Thyroid gland (tissue), 4 donors: Measurements from ENCODE around the gene CGB2. TPM values are rescaled to one million over a fixed set of nuclear protein-coding genes. Genes with fewer than 3 reads are reported as not detected.

Source experiments
- DNase-seq, 2 donors: peaks; one replicate each; pipeline ENCODE4 v3.0.0-alpha.2; 2019
- H3K27ac ChIP-seq, 3 donors: fragments of 200-600 bp; sonication (generic); 1 replicate in 2 of 3; 2 replicates in 1 of 3; pipeline ENCODE4 v1.5.1; 2016 to 2019; ENCODE audit warnings: mild to moderate bottlenecking in 1 of 3, moderate library complexity in 1 of 3
- H3K27me3 ChIP-seq: fragments of 200-600 bp; sonication (generic); one replicate; pipeline ENCODE4 v1.5.1; 2019
- H3K36me3 ChIP-seq, 2 donors: fragments of 200-600 bp; sonication (generic); one replicate each; pipeline ENCODE4 v1.5.1; 2016 to 2019
- H3K4me1 ChIP-seq, 2 donors: fragments of 200-600 bp; sonication (generic); one replicate each; pipeline ENCODE4 v1.5.1; 2017 to 2019
- H3K4me3 ChIP-seq, 3 donors: fragments of 200-600 bp; sonication (generic); replicated peaks in 1 of 3; 1 replicate in 2 of 3; 2 replicates in 1 of 3; pipeline ENCODE4 v1.5.1; 2016; ENCODE audit warnings: mild to moderate bottlenecking in 1 of 3
- H3K9me3 ChIP-seq: fragments of 200-600 bp; sonication (generic); one replicate; pipeline ENCODE4 v1.5.1; 2017
- POLR2A ChIP-seq, 2 donors: fragments of 450-650 bp; IDR thresholded peaks; one replicate each; pipeline ENCODE4 v1.6.1; 2017; ENCODE audit warnings: antibody characterized with exemption in 2 of 2, mild to moderate bottlenecking in 2 of 2, moderate library complexity in 1 of 2
- WGBS, 2 donors: methylation state at CpG; one replicate each; pipeline ENCODE4 v1.1.5; 2017; 5-methylcytosine and 5-hydroxymethylcytosine counted together
- intact Hi-C: fragments of 100-400 bp; cut with DNase I; formaldehyde crosslinking; loops from one replicate; pipeline ENCODE4 v1.15.1; 2023
- total RNA-seq, 4 donors: library from RNA; depleted of rRNA; stranded (reverse); fragments of >200 nt; gene quantifications; one replicate each; pipeline ENCODE4 v1.2.3, GENCODE V29; 2016
- TF ChIP-seq, protein P1 (sequence below), 6 experiments: fragments of 200-600 bp in 3 of 6; fragments of 450-650 bp in 3 of 6; sonication (generic) in 3 of 6; IDR thresholded peaks; one replicate each; pipeline ENCODE4 v1.5.1; 2016 to 2019; ENCODE audit warnings: antibody characterized with exemption in 6 of 6, mild to moderate bottlenecking in 2 of 6, inconsistent platforms in 1 of 6, moderate library complexity in 1 of 6

CGB2 gene
- total RNA-seq, 4 donors from 2014 or later: not detected

DNA sequence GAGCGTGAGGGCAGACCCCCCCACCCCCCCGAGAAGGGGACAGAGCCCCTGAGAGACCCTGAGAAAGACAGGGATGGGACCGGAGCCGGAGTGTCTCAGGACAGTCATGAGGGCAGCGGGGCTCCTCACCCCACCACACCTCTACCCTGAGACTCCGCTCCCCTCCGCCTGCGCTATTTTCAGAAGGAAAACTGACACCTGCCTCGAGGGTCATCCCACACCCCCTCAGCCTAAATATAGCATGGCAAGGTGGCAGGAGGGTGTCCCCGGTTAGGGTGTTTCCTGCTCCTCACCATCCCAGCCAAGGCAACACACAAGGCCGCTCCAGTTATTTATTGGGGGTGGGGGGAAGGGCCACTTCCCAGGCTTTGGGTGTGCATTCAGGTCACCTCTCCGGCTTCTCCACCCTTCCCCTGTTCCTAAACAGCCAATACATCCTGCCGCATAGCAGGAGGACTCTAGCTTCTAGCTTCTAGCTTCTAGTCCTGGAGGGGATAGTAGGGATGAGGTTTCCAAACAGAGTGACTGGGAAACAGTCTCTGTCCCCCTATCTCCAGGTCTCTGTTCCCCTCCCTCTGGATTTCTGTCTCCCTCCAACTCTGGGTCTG is 34.3 kb downstream of the CGB2 start:
- no peak overlapping the region for H3K27ac ChIP-seq
- DNase-seq: no peak
- no peaks in the 10 kb centered on the region for H3K9me3 ChIP-seq
- H3K4me1 ChIP-seq: peaks cover 0 to 10% of the 10 kb centered on the region in 2 donors
- no peaks in the 10 kb centered on the region for H3K27me3 ChIP-seq
- H3K4me3 ChIP-seq: no peak overlapping the region
- 67 to 69% methylated on average over 12 to 13 of the region's 13 CpGs for WGBS, 2 donors
- H3K36me3 ChIP-seq: no peaks in the 10 kb centered on the region
- intact Hi-C loops: no loop called here
- TF ChIP-seq, protein P1, sequence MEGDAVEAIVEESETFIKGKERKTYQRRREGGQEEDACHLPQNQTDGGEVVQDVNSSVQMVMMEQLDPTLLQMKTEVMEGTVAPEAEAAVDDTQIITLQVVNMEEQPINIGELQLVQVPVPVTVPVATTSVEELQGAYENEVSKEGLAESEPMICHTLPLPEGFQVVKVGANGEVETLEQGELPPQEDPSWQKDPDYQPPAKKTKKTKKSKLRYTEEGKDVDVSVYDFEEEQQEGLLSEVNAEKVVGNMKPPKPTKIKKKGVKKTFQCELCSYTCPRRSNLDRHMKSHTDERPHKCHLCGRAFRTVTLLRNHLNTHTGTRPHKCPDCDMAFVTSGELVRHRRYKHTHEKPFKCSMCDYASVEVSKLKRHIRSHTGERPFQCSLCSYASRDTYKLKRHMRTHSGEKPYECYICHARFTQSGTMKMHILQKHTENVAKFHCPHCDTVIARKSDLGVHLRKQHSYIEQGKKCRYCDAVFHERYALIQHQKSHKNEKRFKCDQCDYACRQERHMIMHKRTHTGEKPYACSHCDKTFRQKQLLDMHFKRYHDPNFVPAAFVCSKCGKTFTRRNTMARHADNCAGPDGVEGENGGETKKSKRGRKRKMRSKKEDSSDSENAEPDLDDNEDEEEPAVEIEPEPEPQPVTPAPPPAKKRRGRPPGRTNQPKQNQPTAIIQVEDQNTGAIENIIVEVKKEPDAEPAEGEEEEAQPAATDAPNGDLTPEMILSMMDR (IDR thresholded peaks at IDR 0.05): no peak
- TF ChIP-seq POLR2A (IDR thresholded peaks at IDR 0.05): no peak

DNA sequence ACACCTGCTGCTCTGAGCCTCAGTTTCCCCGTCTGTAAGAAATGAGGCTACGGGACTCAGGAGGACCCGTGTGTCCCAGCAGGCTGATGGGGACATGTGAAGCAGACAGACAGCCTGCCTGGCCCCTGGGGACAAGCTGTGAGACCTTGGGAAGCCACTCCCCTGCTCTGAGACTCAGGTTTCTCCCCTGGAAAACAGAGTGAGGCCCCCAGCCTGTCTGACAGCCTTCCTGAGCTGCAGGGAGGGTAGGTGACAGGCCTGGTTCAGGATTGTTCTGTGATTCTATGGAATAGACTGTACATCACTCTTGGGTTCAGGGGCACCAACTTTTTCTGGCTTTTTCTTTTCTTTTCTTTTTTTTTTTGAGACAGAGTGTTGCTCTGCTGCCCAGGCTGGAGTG is 35.9 kb downstream of the CGB2 start:
- WGBS, 2 donors: 50 to 61% methylated on average over 3 of the region's 3 CpGs
- no peak for TF ChIP-seq POLR2A (IDR thresholded peaks at IDR 0.05)
- TF ChIP-seq, protein P1 (IDR thresholded peaks at IDR 0.05): no peak
- H3K27ac ChIP-seq: no peak overlapping the region
- no peak overlapping the region for H3K4me3 ChIP-seq
- peaks cover 0 to 16% of the 10 kb centered on the region in 2 donors for H3K4me1 ChIP-seq
- intact Hi-C loops: no loop called here
- DNase-seq: no peak
- no peaks in the 10 kb centered on the region for H3K36me3 ChIP-seq
- no peaks in the 10 kb centered on the region for H3K9me3 ChIP-seq
- H3K27me3 ChIP-seq: peaks cover 11% of the 10 kb centered on the region

DNA sequence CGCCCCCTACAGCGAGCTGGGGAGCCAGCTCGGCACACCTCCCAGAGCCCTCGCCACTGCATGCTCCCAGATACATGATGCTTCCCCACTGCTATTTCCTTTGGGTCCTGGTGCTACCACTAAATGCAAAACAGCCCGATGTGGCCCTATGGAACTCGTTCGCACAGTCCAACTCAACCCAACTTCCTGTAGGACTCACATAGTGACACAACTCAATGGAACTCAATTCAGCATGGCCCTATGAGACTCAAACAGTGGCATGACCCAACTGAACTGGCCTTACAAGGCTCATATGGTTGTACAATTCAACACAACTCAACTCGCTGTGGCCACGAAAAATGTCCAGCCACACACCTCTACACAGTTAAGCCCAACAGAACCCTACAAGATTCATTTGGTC is 37.3 kb downstream of the CGB2 start:
- TF ChIP-seq, protein P1 (IDR thresholded peaks at IDR 0.05): no peak
- TF ChIP-seq POLR2A (IDR thresholded peaks at IDR 0.05): no peak
- intact Hi-C loops: no loop called here
- no peak overlapping the region for H3K27ac ChIP-seq
- H3K4me1 ChIP-seq: peaks cover 0 to 16% of the 10 kb centered on the region in 2 donors
- H3K36me3 ChIP-seq: no peaks in the 10 kb centered on the region
- H3K9me3 ChIP-seq: no peaks in the 10 kb centered on the region
- 91 to 95% methylated on average over 9 of the region's 9 CpGs for WGBS, 2 donors
- DNase-seq: no peak
- H3K4me3 ChIP-seq: no peak overlapping the region
- H3K27me3 ChIP-seq: peaks cover 11% of the 10 kb centered on the region

DNA sequence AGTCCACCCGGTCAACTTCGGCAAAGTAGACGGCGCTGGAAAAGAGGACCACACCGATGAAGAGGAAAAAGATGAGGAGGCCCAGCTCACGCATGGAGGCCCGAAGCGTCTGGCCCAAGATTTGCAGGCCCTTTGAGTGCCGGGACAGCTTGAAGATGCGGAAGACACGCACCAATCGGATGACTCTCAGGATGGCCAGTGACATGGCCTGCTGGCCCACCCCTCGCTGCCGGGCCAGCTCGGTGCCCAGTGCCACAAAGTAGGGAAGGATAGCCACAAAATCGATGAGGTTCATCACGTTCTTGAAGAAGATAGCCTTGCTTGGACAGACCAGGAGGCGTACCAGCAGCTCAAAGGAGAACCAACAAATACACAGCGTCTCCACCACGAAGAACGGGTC is 38.7 kb downstream of the CGB2 start:
- no peak for DNase-seq
- H3K36me3 ChIP-seq: no peaks in the 10 kb centered on the region
- H3K27ac ChIP-seq: no peak overlapping the region
- no peak overlapping the region for H3K4me3 ChIP-seq
- WGBS, 2 donors: 93 to 95% methylated on average over 18 to 21 of the region's 21 CpGs
- H3K9me3 ChIP-seq: no peaks in the 10 kb centered on the region
- H3K4me1 ChIP-seq: peaks cover 4 to 11% of the 10 kb centered on the region in 2 donors
- intact Hi-C loops: no loop called here
- H3K27me3 ChIP-seq: peaks cover 11% of the 10 kb centered on the region
- TF ChIP-seq, protein P1 (IDR thresholded peaks at IDR 0.05): no peak
- no peak for TF ChIP-seq POLR2A (IDR thresholded peaks at IDR 0.05)

DNA sequence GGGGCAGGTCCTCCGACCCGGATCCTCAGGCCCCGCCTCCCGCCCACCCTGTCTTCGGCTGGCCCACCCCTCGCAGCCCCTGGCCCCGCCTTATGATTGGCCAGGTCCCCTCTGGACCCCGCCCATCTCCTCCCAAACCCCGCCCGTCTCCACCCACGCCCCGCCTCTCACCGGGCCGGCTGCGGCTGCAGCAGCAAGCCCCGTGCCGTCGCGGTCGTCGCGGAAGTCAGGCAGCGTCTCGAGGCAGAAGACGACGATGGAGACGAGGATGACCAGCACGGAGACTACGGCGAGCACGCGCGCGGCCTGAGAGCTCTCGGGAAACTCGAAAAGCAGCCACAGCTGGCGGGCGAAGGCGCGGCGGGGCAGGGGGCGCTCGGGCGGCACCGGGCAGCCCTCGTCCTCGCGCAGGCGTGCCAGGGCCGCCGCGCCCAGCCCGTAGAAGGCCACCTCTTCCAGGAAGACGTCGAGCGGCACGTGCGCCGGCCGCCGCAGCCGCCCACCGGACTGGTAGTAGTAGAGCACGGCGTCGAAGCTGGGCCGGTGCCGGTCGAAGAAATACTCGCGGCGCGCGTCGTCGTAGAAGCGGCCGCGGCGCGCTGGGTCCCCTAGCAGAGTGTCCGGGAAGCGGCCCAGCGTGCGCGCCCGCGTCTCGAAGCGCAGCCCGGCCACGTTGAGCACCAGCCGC is 40.3 kb downstream of the CGB2 start:
- intact Hi-C loops: no loop called here
- DNase-seq: no peak
- TF ChIP-seq, protein P1 (IDR thresholded peaks at IDR 0.05): no peak
- TF ChIP-seq POLR2A (IDR thresholded peaks at IDR 0.05): no peak
- H3K36me3 ChIP-seq: no peaks in the 10 kb centered on the region
- peaks cover 11% of the 10 kb centered on the region for H3K27me3 ChIP-seq
- H3K27ac ChIP-seq: no peak overlapping the region
- H3K9me3 ChIP-seq: no peaks in the 10 kb centered on the region
- 3 to 10% methylated on average over 4 to 58 of the region's 93 CpGs for WGBS, 2 donors
- no peak overlapping the region for H3K4me3 ChIP-seq
- peaks cover 4 to 11% of the 10 kb centered on the region in 2 donors for H3K4me1 ChIP-seq
